ENCODE results near the gene DENND4A.

The DENND4A gene

DNA sequence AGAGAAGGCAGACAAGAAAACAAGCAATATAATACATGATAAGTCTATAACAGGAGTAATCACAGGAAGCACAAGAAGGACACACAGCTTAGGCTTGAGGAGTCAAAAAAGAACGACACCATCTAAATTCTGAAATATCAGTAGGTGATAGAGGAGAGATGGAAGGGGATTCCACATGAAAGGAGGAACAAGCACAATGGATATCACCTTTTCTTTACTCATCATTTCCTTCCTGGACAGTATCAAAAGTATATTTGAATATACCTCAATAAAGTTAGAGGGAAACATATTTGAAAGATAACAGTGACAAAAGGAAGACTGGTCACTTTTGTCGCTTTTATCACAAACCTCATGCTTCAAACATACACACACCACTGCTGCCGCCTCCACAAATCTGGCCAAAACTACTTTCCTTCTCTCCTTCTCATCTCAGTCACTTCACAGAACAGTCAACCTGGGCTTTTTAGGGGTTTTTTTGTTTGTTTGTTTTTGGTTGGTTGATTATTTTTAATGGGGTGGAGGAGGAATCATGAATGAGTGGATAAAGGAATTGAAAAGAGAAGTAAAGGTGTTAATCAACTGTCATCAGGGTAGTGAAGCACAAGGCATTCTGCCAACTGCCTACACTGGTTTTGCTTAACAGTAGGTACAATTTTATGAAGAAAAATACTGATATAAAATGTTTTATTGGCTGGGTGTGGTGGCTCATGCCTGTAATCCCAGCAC, 18.5 kb downstream of the DENND4A start:
- TF ChIP-seq, protein P1, sequence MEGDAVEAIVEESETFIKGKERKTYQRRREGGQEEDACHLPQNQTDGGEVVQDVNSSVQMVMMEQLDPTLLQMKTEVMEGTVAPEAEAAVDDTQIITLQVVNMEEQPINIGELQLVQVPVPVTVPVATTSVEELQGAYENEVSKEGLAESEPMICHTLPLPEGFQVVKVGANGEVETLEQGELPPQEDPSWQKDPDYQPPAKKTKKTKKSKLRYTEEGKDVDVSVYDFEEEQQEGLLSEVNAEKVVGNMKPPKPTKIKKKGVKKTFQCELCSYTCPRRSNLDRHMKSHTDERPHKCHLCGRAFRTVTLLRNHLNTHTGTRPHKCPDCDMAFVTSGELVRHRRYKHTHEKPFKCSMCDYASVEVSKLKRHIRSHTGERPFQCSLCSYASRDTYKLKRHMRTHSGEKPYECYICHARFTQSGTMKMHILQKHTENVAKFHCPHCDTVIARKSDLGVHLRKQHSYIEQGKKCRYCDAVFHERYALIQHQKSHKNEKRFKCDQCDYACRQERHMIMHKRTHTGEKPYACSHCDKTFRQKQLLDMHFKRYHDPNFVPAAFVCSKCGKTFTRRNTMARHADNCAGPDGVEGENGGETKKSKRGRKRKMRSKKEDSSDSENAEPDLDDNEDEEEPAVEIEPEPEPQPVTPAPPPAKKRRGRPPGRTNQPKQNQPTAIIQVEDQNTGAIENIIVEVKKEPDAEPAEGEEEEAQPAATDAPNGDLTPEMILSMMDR (IDR thresholded peaks at IDR 0.05; ENCODE audit: borderline replicate concordance, insufficient read depth, low read depth, low read length), result no peak
- no peak overlapping the region for H3K4me3 ChIP-seq (ENCODE audit: low read depth, low read length)

DNA sequence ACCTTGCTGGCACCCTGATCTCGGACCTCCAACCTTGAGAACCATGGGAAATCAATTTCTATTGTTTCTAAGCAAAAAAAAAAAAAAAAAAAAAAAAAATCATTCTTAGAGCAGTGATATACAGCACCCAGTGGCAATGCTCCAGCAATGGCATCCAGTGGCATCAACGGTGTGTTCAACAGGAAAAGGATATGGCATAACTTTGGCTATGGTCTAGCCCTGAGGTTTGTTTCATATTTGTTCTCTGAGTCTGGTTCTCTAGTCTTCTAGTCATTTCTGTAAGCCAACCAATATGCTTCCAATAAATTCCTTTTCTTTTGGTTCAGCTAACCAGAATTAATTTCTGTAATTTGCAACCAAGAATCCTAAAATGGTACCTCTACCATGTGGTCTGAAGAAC, 19.2 kb downstream of the DENND4A start:
- H3K4me3 ChIP-seq (ENCODE audit: low read depth, low read length), result no peak overlapping the region
- TF ChIP-seq, protein P1 (IDR thresholded peaks at IDR 0.05; ENCODE audit: borderline replicate concordance, insufficient read depth, low read depth, low read length), result no peak

DNA sequence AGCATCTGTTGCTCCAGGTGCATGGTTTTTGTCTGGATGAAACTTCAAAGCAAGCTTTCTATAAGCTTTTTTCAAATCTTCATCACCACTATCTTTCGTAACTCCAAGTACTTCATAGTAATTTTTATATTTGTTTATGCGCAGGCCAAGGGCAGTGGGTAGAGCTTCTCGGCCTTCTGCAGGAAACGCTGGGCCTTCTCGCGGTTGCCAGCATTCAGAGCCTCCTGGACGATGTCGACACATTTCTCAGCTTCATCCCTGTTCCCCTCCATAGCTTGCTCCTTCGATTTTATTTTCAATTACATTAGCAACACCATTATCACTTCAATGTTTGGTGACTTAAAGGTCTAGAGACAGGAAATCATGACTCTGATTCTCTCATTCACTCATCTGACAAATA, 20.2 kb downstream of the DENND4A start:
- TF ChIP-seq, protein P1 (IDR thresholded peaks at IDR 0.05; ENCODE audit: borderline replicate concordance, insufficient read depth, low read depth, low read length), result no peak
- no peak overlapping the region for H3K4me3 ChIP-seq (ENCODE audit: low read depth, low read length)

- TF ChIP-seq, protein P1 (IDR thresholded peaks at IDR 0.05; ENCODE audit: borderline replicate concordance, insufficient read depth, low read depth, low read length), result no peak
- H3K4me3 ChIP-seq (ENCODE audit: low read depth, low read length), result no peak overlapping the region
Measured at GRCh38 chr15:65769482-65769881, 22.6 kb downstream of the DENND4A start.

DNA sequence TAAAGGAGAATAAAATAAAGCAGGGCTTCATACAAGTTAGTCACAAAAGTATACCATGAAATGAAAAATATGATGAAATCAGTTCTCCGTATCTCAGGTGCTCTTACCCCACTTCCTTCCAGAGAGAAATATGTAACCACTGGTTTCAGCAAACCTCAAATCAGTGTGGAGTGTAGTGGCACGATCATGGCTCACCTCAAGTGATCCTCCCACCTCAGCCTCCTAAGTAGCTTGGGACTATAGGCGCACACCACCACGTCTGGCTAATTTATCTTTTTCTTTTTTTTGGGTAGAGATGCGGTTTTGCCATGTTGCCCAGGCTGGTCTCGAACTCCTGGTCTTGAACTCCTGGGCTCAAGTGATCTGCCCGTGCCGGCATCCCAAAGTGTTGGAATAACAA, 24.2 kb downstream of the DENND4A start:
- no peak overlapping the region for H3K4me3 ChIP-seq (ENCODE audit: low read depth, low read length)
- TF ChIP-seq, protein P1 (IDR thresholded peaks at IDR 0.05; ENCODE audit: borderline replicate concordance, insufficient read depth, low read depth, low read length), result no peak

- TF ChIP-seq, protein P1 (IDR thresholded peaks at IDR 0.05; ENCODE audit: borderline replicate concordance, insufficient read depth, low read depth, low read length), result no peak
- H3K4me3 ChIP-seq (ENCODE audit: low read depth, low read length), result no peak overlapping the region
Measured at GRCh38 chr15:65767264-65767595, 24.9 kb downstream of the DENND4A start.
